GM19193 (cell line): Measurements from ENCODE around the gene GPC1.

ENCODE experiments used
- POLR2A ChIP-seq: IDR thresholded peaks from 4 replicates; pipeline ENCODE4 v1.6.1; 2011; ENCODE audit not compliant: insufficient read depth, insufficient read length; ENCODE audit errors: extremely low read depth

The GPC1 gene

GRCh38 chr2:240430595-240430994, 4.9 kb upstream of the GPC1 start:
- no peak for TF ChIP-seq POLR2A

GRCh38 chr2:240431271-240431660, 4.2 kb upstream of the GPC1 start:
- TF ChIP-seq POLR2A: no peak

GRCh38 chr2:240431661-240432424, 3.6 kb upstream of the GPC1 start:
- no peak for TF ChIP-seq POLR2A

- TF ChIP-seq POLR2A: no peak
Observed at GRCh38 chr2:240432430-240432819, 3.0 kb upstream of the GPC1 start.

- TF ChIP-seq POLR2A: no peak
Observed at GRCh38 chr2:240432820-240433801, 2.4 kb upstream of the GPC1 start.

GRCh38 chr2:240433973-240434727, 1.3 kb upstream of the GPC1 start:
- no peak for TF ChIP-seq POLR2A

GRCh38 chr2:240434728-240435456, 571 bp upstream of the GPC1 start:
- no peak for TF ChIP-seq POLR2A

GRCh38 chr2:240435948-240436682, 652 bp downstream of the GPC1 start:
- no peak for TF ChIP-seq POLR2A

- no peak for TF ChIP-seq POLR2A
Observed at GRCh38 chr2:240436683-240437550, 1.5 kb downstream of the GPC1 start.

- TF ChIP-seq POLR2A: no peak
Observed at GRCh38 chr2:240437551-240437860, 2.0 kb downstream of the GPC1 start.

- no peak for TF ChIP-seq POLR2A
Observed at GRCh38 chr2:240437861-240438809, 2.7 kb downstream of the GPC1 start.
